BE2C (cell line): ENCODE data around the gene SPRED2.
A peak's percentile ranks its signal among the peaks of the same experiment; 100 is the strongest.

Source experiments
- DNase-seq: peaks from one replicate; pipeline ENCODE4 v3.0.0-alpha.2; 2020
- H3K27me3 ChIP-seq: fragments of 250-450 bp; sonication (Bioruptor Pico); 2 replicates; pipeline ENCODE4 v1.5.1; 2020; ENCODE audit warnings: mild to moderate bottlenecking
- H3K36me3 ChIP-seq: fragments of 250-450 bp; sonication (Bioruptor Pico); 2 replicates; pipeline ENCODE4 v1.5.1; 2020; ENCODE audit warnings: mild to moderate bottlenecking
- H3K4me1 ChIP-seq: fragments of 250-450 bp; sonication (Bioruptor Pico); 2 replicates; pipeline ENCODE4 v1.5.1; 2020
- H3K4me3 ChIP-seq: 2 replicates; pipeline ENCODE4 v1.5.1; 2011; ENCODE audit warnings: low read depth, low read length
- H3K9me3 ChIP-seq: fragments of 250-450 bp; sonication (Bioruptor Pico); 2 replicates; pipeline ENCODE4 v1.5.1; 2020
- CTCF ChIP-seq: IDR thresholded peaks from 2 replicates; pipeline ENCODE4 v1.5.1; 2012; ENCODE audit warnings: mild to moderate bottlenecking, low read depth, low read length

Gene SPRED2

GRCh38 chr2:65389476-65389875, 42.9 kb downstream of the SPRED2 start:
- H3K4me1 ChIP-seq: no peaks in the 10 kb centered on the region
- no peak for DNase-seq
- no peak for TF ChIP-seq CTCF
- no peaks in the 10 kb centered on the region for H3K27me3 ChIP-seq
- no peaks in the 10 kb centered on the region for H3K9me3 ChIP-seq
- H3K36me3 ChIP-seq: no peaks in the 10 kb centered on the region
- no peak overlapping the region for H3K4me3 ChIP-seq

- Histone ChIP-seq H3K27me3 (no peaks in the 10 kb centered on the region), H3K9me3 (no peaks in the 10 kb centered on the region), H3K36me3 (no peaks in the 10 kb centered on the region), H3K4me3 (no peak overlapping the region), H3K4me1 (no peaks in the 10 kb centered on the region; the same call in 1 of the 2 replicates)
- DNase-seq: no peak
- TF ChIP-seq CTCF: no peak
Measured at GRCh38 chr2:65388596-65389390, 43.6 kb downstream of the SPRED2 start.

- no peaks in the 10 kb centered on the region for H3K9me3 ChIP-seq
- H3K4me3 ChIP-seq: no peak overlapping the region
- no peaks in the 10 kb centered on the region for H3K27me3 ChIP-seq
- no peaks in the 10 kb centered on the region; the same call in 1 of the 2 replicates for H3K4me1 ChIP-seq
- H3K36me3 ChIP-seq: no peaks in the 10 kb centered on the region
- TF ChIP-seq CTCF: no peak
- DNase-seq: no peak
Measured at GRCh38 chr2:65388051-65388531, 44.3 kb downstream of the SPRED2 start.

GRCh38 chr2:65386989-65387388, 45.4 kb downstream of the SPRED2 start:
- no peak for DNase-seq
- Histone ChIP-seq H3K27me3 (no peaks in the 10 kb centered on the region), H3K4me1 (no peaks in the 10 kb centered on the region; the same call in 1 of the 2 replicates), H3K4me3 (no peak overlapping the region), H3K36me3 (no peaks in the 10 kb centered on the region), H3K9me3 (no peaks in the 10 kb centered on the region)
- peak; percentile 18; the same call in 1 of the 2 replicates for TF ChIP-seq CTCF

- Histone ChIP-seq H3K9me3 (no peaks in the 10 kb centered on the region), H3K36me3 (peaks cover 2% of the 10 kb centered on the region; the same call in 1 of the 2 replicates), H3K27me3 (no peaks in the 10 kb centered on the region), H3K4me1 (no peaks in the 10 kb centered on the region; the same call in 1 of the 2 replicates), H3K4me3 (no peak overlapping the region)
- DNase-seq: no peak
- no peak for TF ChIP-seq CTCF
Measured at GRCh38 chr2:65386344-65386743, 46.1 kb downstream of the SPRED2 start.
